Neural progenitor cell (in vitro differentiated cells): ENCODE measurements around the gene PFDN4. TPM values are rescaled to one million over a fixed set of nuclear protein-coding genes. Genes with fewer than 3 reads are reported as not detected.
"Not testable (repeated sequence)": the region's sequence is repeated elsewhere in the genome, so short reads cannot be mapped to it uniquely, and the experiment has no call there.

Experiments
- DNase-seq: peaks from one replicate; pipeline ENCODE4 v3.0.0-alpha.2; 2016; ENCODE audit warnings: low spot score
- H2AFZ ChIP-seq: fragments of 200-600 bp; sonication (generic); replicated peaks from 2 replicates; pipeline ENCODE4 v1.6.1; 2016; ENCODE audit warnings: antibody characterized with exemption
- H3F3A ChIP-seq: fragments of 200-600 bp; sonication (generic); 2 replicates; pipeline ENCODE4 v1.6.1; 2016; ENCODE audit warnings: antibody characterized with exemption, low read depth
- H3K27ac ChIP-seq: fragments of 200-600 bp; sonication (generic); 2 replicates; pipeline ENCODE4 v1.5.1; 2016; ENCODE audit warnings: mild to moderate bottlenecking
- H3K27me3 ChIP-seq: fragments of 200-600 bp; sonication (generic); 2 replicates; pipeline ENCODE4 v1.6.1; 2016; ENCODE audit warnings: mild to moderate bottlenecking, moderate library complexity
- H3K36me3 ChIP-seq: fragments of 200-600 bp; sonication (generic); 2 replicates; pipeline ENCODE4 v1.5.1; 2016
- H3K4me1 ChIP-seq: fragments of 200-600 bp; sonication (generic); 2 replicates; pipeline ENCODE4 v1.6.1; 2016; ENCODE audit warnings: mixed run types
- H3K4me2 ChIP-seq: fragments of 200-600 bp; sonication (generic); 2 replicates; pipeline ENCODE4 v1.6.1; 2016
- H3K4me3 ChIP-seq: fragments of 200-600 bp; sonication (generic); 2 replicates; pipeline ENCODE4 v1.5.1; 2016
- H3K79me2 ChIP-seq: fragments of 200-600 bp; sonication (generic); 2 replicates; pipeline ENCODE4 v1.6.1; 2016; ENCODE audit warnings: low read depth
- H3K9ac ChIP-seq: fragments of 200-600 bp; sonication (generic); 2 replicates; pipeline ENCODE4 v1.6.1; 2016
- H3K9me3 ChIP-seq: fragments of 200-600 bp; sonication (generic); 2 replicates; pipeline ENCODE4 v1.5.1; 2016; ENCODE audit warnings: low read depth
- H4K20me1 ChIP-seq: fragments of 200-600 bp; sonication (generic); 2 replicates; pipeline ENCODE4 v1.6.1; 2016; ENCODE audit warnings: low read depth
- H3K27ac Mint-ChIP-seq: 3 replicates; pipeline ENCODE4 v1.8.0; 2021; ENCODE audit warnings: mixed read lengths
- H3K27me3 Mint-ChIP-seq: 2 replicates; pipeline ENCODE4 v1.8.0; 2022; ENCODE audit warnings: low read depth, mild to moderate bottlenecking, inconsistent platforms, moderate library complexity, mixed read lengths; ENCODE audit not compliant: insufficient read depth
- H3K36me3 Mint-ChIP-seq: 3 replicates; pipeline ENCODE4 v1.8.0; 2021; ENCODE audit warnings: mixed read lengths
- H3K4me1 Mint-ChIP-seq: 3 replicates; pipeline ENCODE4 v1.8.0; 2021; ENCODE audit warnings: mixed read lengths
- H3K4me3 Mint-ChIP-seq: 3 replicates; pipeline ENCODE4 v1.8.0; 2021; ENCODE audit warnings: mild to moderate bottlenecking, moderate library complexity, mixed read lengths
- H3K9me3 Mint-ChIP-seq: 3 replicates; pipeline ENCODE4 v1.8.0; 2020; ENCODE audit warnings: mixed read lengths
- EZH2 ChIP-seq: fragments of 200-600 bp; sonication (generic); IDR thresholded peaks from 2 replicates; pipeline ENCODE4 v1.6.1; 2017; ENCODE audit warnings: antibody characterized with exemption, mild to moderate bottlenecking, moderate library complexity
- EZH2phosphoT487 ChIP-seq: fragments of 200-600 bp; sonication (generic); IDR thresholded peaks from 2 replicates; pipeline ENCODE4 v1.6.1; 2017; ENCODE audit warnings: antibody characterized with exemption
- total RNA-seq: library from RNA; depleted of rRNA; stranded (reverse); fragments of >200 nt; gene quantifications from 2 replicates; pipeline ENCODE4 v1.2.3, GENCODE V29; 2015; ENCODE audit warnings: low replicate concordance
- TF ChIP-seq, protein P1 (sequence below): fragments of 200-600 bp; sonication (generic); IDR thresholded peaks from 2 replicates; pipeline ENCODE4 v1.5.1; 2017; ENCODE audit warnings: antibody characterized with exemption, mild to moderate bottlenecking

Gene PFDN4
- total RNA-seq, 1 donor from 2014 or later = 597 TPM

DNA sequence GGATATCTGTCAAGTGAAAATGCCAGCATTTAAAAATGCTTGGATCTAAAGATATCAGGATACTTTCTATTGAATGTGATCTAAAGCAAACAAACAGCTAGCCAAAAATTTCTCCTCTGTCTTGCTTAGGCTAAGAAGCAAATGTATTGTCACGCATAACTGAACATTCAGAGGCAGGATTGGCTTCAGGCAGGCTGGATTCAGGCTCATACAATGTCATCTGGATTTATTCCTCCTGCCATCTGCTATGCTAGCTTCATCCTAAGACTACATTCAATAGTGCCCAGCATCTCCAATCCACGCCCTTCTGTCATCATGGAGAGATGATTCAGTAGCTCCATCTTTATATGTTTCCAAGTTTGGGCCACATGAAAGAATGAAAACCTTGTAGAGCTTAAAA lies 27.1 kb downstream of the PFDN4 start:
- no peak overlapping the region for H3K4me3 ChIP-seq
- Mint-ChIP-seq H3K27me3 (no peaks in the 10 kb centered on the region), H3K27ac (no peak overlapping the region), H3K4me3 (no peak overlapping the region), H3K9me3 (peaks cover 8% of the 10 kb centered on the region), H3K4me1 (peaks cover 2% of the 10 kb centered on the region), H3K36me3 (peaks cover 4% of the 10 kb centered on the region)
- H3K9me3 ChIP-seq = no peaks in the 10 kb centered on the region
- H2AFZ ChIP-seq = no peak overlapping the region
- H3K27ac ChIP-seq = no peak overlapping the region
- no peaks in the 10 kb centered on the region for H3F3A ChIP-seq
- TF ChIP-seq, protein P1, sequence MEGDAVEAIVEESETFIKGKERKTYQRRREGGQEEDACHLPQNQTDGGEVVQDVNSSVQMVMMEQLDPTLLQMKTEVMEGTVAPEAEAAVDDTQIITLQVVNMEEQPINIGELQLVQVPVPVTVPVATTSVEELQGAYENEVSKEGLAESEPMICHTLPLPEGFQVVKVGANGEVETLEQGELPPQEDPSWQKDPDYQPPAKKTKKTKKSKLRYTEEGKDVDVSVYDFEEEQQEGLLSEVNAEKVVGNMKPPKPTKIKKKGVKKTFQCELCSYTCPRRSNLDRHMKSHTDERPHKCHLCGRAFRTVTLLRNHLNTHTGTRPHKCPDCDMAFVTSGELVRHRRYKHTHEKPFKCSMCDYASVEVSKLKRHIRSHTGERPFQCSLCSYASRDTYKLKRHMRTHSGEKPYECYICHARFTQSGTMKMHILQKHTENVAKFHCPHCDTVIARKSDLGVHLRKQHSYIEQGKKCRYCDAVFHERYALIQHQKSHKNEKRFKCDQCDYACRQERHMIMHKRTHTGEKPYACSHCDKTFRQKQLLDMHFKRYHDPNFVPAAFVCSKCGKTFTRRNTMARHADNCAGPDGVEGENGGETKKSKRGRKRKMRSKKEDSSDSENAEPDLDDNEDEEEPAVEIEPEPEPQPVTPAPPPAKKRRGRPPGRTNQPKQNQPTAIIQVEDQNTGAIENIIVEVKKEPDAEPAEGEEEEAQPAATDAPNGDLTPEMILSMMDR = no peak
- TF ChIP-seq EZH2phosphoT487 (no peak), EZH2 (no peak)
- no peaks in the 10 kb centered on the region for H3K36me3 ChIP-seq
- no peak overlapping the region for H3K9ac ChIP-seq
- no peak overlapping the region for H3K4me2 ChIP-seq
- no peaks in the 10 kb centered on the region for H3K79me2 ChIP-seq
- H3K27me3 ChIP-seq = no peaks in the 10 kb centered on the region
- no peaks in the 10 kb centered on the region for H4K20me1 ChIP-seq
- no peak for DNase-seq
- H3K4me1 ChIP-seq = peaks cover 6% of the 10 kb centered on the region

GRCh38 chr20:54237116-54237943 lies 29.4 kb downstream of the PFDN4 start:
- DNase-seq = no peak
- TF ChIP-seq EZH2 (no peak), EZH2phosphoT487 (no peak)
- TF ChIP-seq, protein P1 = no peak
- no peak overlapping the region for H3K9ac ChIP-seq
- H3K9me3 ChIP-seq = no peaks in the 10 kb centered on the region
- H4K20me1 ChIP-seq = no peaks in the 10 kb centered on the region
- H3K9me3 Mint-ChIP-seq = peaks cover 22% of the 10 kb centered on the region
- H3K4me1 ChIP-seq = peaks cover 6% of the 10 kb centered on the region
- no peak overlapping the region for H3K4me3 Mint-ChIP-seq
- H3K36me3 ChIP-seq = no peaks in the 10 kb centered on the region
- no peak overlapping the region for H3K27ac Mint-ChIP-seq
- no peak overlapping the region for H3K27ac ChIP-seq
- no peaks in the 10 kb centered on the region for H3F3A ChIP-seq
- H3K4me3 ChIP-seq = no peak overlapping the region
- peaks cover 2% of the 10 kb centered on the region for H3K4me1 Mint-ChIP-seq
- no peak overlapping the region for H2AFZ ChIP-seq
- no peak overlapping the region for H3K4me2 ChIP-seq
- H3K36me3 Mint-ChIP-seq = peaks cover 5% of the 10 kb centered on the region
- H3K79me2 ChIP-seq = no peaks in the 10 kb centered on the region
- H3K27me3 ChIP-seq = no peaks in the 10 kb centered on the region
- peaks cover 3% of the 10 kb centered on the region for H3K27me3 Mint-ChIP-seq

GRCh38 chr20:54244113-54244512 lies 36.2 kb downstream of the PFDN4 start:
- DNase-seq = no peak
- peaks cover 44% of the 10 kb centered on the region for H3K9me3 Mint-ChIP-seq
- Histone ChIP-seq H4K20me1 (no peaks in the 10 kb centered on the region), H3K9me3 (no peaks in the 10 kb centered on the region), H3K79me2 (no peaks in the 10 kb centered on the region), H3K4me3 (no peak overlapping the region), H3K36me3 (no peaks in the 10 kb centered on the region), H3K27me3 (no peaks in the 10 kb centered on the region), H2AFZ (no peak overlapping the region), H3K4me2 (no peak overlapping the region), H3K9ac (no peak overlapping the region), H3K4me1 (peaks cover under 1% of the 10 kb centered on the region), H3K27ac (no peak overlapping the region), H3F3A (no peaks in the 10 kb centered on the region)
- H3K36me3 Mint-ChIP-seq = peaks cover 4% of the 10 kb centered on the region
- no peak for TF ChIP-seq EZH2phosphoT487
- no peaks in the 10 kb centered on the region for H3K4me1 Mint-ChIP-seq
- peaks cover 7% of the 10 kb centered on the region for H3K27me3 Mint-ChIP-seq
- no peak overlapping the region for H3K27ac Mint-ChIP-seq
- H3K4me3 Mint-ChIP-seq = no peak overlapping the region

DNA sequence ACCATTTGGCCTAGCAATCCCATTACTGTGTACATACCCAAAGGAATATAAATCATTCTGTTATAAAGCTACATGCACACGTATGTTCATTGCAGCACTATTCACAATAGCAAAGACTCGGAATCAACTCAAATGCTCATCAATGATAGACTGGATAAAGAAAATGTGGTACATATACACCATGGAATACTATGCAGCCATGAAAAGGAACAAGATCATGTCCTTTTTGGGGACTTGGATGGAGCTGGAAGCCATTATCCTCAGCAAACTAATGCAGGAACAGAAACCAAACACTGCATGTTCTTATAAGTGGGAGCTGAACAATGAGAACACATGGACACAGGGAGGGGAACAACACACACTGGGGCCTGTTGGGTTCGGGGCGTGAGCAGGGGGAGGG lies 40.8 kb downstream of the PFDN4 start:
- not testable (repeated sequence) for H3K4me1 Mint-ChIP-seq, H4K20me1 ChIP-seq, H3K4me3 ChIP-seq, H3K4me3 Mint-ChIP-seq, DNase-seq, H3F3A ChIP-seq, H3K4me1 ChIP-seq, H3K9me3 ChIP-seq, H3K4me2 ChIP-seq, H3K36me3 ChIP-seq, H3K27ac Mint-ChIP-seq, H3K9ac ChIP-seq, H3K27me3 ChIP-seq, H3K27me3 Mint-ChIP-seq, H3K79me2 ChIP-seq, H2AFZ ChIP-seq, H3K36me3 Mint-ChIP-seq, H3K27ac ChIP-seq
- H3K9me3 Mint-ChIP-seq = peaks cover 30% of the 10 kb centered on the region
